ENCODE results near the gene SPRN. TPM values are rescaled to one million over a fixed set of nuclear protein-coding genes. Genes with fewer than 3 reads are reported as not detected.
"Not testable (repeated sequence)": the region's sequence is repeated elsewhere in the genome, so short reads cannot be mapped to it uniquely, and the experiment has no call there.

Gene SPRN
- total RNA-seq, 1 donor from 2014 or later = not detected

DNA sequence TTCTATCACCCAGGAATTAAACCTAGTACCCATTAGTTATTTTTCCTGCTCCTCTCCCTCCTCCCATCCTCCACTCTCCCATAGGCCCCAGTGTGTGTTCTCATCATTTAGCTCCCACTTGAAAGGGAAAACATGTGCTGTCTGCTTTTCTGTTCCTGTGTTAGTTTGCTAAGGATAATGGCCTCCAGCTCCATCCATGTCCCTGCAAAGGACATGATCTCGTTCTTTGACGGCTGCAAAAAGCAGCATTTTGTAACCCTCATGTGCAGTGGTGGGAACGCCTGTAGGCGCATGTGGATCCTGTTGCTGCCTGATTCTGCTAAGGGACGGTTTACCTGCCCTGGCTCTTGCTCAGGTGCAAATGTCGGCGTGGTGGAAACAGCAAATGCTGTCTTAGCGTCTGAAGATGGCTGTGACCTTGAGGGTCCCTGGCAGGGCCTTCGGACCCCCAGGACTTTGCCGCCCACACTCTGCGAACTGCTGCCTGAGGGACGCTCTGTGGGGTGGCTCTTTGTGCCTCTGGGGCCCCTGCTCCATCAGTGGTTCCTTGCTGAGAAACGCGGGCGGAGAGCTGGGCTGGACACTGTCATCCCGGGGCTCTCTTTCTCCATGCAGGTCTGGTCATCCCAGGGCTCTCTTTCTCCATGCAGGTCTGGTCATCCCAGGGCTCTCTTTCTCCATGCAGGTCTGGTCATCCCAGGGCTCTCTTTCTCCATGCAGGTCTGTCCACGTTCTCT is 36.0 kb downstream of the SPRN start:
- no peak for DNase-seq (ENCODE audit: low read depth in 2 of 2)

- not testable (repeated sequence) for DNase-seq (ENCODE audit: low read depth in 2 of 2)
Observed at GRCh38 chr10:133386951-133387350, 37.5 kb downstream of the SPRN start.

DNA sequence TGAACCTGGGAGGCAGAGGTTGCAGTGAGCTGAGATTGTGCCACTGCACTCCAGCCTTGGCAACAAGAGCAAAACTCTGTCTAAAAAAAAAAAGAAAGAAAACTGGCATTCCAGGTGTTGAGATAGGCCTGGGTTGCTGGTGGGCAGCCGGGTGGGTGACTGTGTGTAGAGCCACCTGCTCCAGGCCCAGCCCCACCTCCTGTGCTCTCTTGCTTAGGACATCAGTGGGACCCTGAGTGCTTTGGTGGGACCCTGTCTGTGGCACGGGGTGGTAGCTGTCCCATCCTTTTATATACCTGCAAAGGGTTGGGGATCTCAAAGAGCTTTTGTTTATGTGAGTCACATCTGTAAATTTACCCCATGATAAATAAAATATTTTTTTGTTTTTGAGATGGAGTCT is 39.2 kb downstream of the SPRN start:
- DNase-seq (ENCODE audit: low read depth in 2 of 2) = no peak

- DNase-seq (ENCODE audit: low read depth in 2 of 2) = no peak
Observed at GRCh38 chr10:133384071-133384470, 40.4 kb downstream of the SPRN start.

- no peak for DNase-seq (ENCODE audit: low read depth in 2 of 2)
Observed at GRCh38 chr10:133383551-133383950, 40.9 kb downstream of the SPRN start.

GRCh38 chr10:133381036-133381435 is 43.4 kb downstream of the SPRN start:
- DNase-seq (ENCODE audit: low read depth in 2 of 2) = no peak

DNA sequence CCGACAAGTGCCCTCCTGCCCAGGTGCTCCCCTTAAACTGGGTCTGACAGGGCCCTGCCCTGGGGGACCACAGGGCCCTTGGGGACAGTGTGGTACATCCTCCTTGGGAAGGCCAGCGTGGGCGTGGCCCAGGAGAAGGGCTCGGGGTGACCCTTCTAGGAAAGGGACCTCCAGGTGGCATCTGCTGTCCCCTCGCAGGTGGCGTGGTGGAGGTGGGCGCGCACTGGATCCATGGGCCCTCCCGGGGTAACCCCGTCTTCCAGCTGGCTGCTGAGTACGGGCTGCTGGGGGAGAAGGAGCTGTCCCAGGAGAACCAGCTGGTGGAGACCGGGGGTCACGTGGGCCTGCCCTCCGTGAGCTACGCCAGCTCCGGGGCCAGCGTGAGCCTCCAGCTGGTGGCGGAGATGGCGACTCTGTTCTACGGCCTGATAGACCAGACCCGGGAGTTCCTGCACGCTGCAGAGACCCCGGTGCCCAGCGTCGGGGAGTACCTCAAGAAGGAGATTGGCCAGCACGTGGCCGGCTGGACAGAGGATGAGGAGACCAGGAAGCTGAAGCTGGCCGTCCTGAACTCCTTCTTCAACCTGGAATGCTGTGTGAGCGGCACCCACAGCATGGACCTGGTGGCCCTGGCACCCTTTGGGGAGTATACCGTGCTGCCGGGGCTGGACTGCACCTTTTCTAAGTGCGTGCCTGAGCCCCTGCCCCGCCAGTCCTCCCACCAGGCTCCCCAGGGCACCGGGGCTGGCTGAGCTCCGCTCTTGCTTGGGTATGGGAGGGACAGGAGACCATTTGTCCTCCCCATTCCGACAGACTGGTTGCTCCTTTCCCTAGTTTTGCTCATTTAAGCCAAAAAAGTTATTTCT is 44.4 kb downstream of the SPRN start:
- no peak for DNase-seq (ENCODE audit: low read depth in 2 of 2)

DNA sequence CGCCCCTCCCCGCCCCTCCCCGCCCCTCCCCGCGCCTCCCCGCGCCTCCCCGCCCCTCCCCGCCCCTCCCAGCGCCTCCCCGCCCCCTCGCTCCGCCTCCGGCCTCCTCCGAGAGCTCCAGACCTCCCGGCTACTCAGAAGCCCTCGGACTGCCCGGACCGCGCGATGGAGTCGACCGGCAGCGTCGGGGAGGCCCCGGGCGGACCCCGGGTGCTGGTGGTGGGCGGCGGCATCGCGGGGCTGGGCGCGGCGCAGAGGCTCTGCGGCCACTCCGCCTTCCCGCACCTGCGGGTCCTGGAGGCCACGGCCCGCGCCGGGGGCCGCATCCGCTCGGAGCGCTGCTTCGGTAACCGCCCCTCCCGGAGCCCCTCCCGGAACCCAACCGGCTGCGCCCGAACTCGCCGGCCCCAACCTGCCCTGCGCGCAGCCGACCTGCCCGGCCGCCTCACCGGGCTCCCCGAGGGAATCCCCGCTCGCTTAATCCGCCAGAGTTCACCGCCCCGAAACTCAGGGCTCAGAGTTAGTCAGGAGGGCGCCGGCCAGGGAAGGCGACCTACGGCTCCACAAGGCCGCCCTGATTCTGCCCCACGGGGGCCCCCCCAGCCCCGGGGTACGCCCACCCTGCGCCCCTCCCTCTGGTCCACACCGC is 45.1 kb downstream of the SPRN start, which contains the start of gene PAOX:
PAOX (plus strand) TSS at position 111 of the 649 bp plus-strand sequence; CDS start at position 166, 55 bp downstream.
- DNase-seq (ENCODE audit: low read depth in 2 of 2) = peak in 1 of 2 donors; percentile 68

GRCh38 chr10:133378251-133379096 is 46.0 kb downstream of the SPRN start:
- DNase-seq (ENCODE audit: low read depth in 2 of 2) = peak in 1 of 2 donors; percentile 59

GRCh38 chr10:133377818-133378250 is 46.6 kb downstream of the SPRN start:
- DNase-seq (ENCODE audit: low read depth in 2 of 2) = no peak

DNA sequence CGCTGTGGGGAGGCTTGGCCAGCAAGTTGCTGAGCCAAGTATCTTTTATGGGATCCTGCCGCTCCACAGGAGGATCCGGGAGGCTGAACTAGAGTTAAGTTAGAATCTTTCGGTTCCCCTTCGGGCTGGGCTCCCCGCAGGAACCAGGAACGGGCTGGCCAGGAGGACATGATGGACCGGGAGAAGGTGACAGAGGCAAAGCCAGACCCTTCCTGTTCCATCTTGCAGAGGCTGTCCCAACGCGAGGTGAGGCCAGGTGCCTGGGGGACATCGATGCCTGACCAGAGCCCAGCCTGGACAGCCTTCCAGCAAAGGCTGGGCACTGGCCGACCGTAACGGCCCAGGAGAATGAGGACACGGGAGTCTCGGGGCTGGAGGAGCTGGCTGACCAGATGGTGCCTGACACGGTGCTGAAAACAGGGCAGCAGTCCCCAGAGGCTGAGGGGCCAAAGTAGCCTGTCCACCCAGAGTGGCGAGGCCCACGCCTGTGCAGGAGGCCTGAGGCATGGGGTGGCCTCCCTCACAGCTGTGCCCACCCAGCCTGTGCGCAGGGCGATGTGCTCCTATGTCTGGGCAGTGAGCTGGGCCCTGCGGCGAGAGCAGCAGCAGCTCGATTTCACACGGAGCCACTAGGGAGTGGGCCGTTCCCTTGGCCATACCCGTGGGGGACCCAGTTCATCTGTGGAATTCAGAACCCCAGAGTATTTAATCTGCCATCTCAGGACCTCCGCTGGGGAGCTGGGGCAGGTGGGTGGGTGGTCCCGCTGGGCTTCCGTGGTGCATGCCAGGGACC is 47.2 kb downstream of the SPRN start:
- DNase-seq (ENCODE audit: low read depth in 2 of 2) = no peak

- DNase-seq (ENCODE audit: low read depth in 2 of 2) = not testable (repeated sequence)
Observed at GRCh38 chr10:133376183-133376582, 48.2 kb downstream of the SPRN start.

- DNase-seq (ENCODE audit: low read depth in 2 of 2) = peak in 1 of 2 donors; percentile 75
Observed at GRCh38 chr10:133375357-133376115, 48.9 kb downstream of the SPRN start.

GRCh38 chr10:133373174-133374090 is 51.0 kb downstream of the SPRN start, which contains the start of gene ECHS1:
ECHS1 (minus strand) TSS chr10:133373354; CDS start chr10:133373333, 21 bp downstream.
- DNase-seq (ENCODE audit: low read depth in 2 of 2) = peak; percentile 80 to 95

DNA sequence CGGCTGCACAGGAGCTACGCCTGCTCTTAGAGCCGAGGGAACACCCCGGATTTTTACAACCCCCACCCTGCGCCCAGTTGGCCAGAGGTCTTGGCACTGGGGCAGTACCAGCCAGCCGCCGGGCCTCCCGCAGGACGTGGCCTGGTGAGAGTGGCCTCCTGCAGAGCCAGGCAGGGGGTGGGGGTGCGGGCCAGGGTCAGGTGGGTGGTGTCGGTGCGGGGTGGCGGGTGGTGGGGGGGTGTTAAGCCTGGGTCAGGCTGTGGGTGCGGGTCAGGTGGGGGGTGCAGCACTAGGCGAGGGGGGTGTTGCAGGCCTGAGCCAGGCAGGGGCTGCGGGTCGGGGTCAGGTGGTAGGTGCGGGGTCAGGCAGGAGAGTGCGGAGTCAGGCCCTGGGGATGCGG is 51.9 kb downstream of the SPRN start:
- no peak for DNase-seq (ENCODE audit: low read depth in 2 of 2)

All from dermis microvascular lymphatic vessel endothelial cell (primary cell).